ENCODE results near the gene TMEM259. TPM values are rescaled to one million over a fixed set of nuclear protein-coding genes. Genes with fewer than 3 reads are reported as not detected.

Gene TMEM259
- total and polyA plus RNA-seq, 2 of the 13 experiments (the other 11 are each of a cell fraction or from before 2014, with no cell fraction given): 64.7 to 164 TPM

GRCh38 chr19:1066251-1066747 lies 45.4 kb upstream of the TMEM259 start (continued):
- TF ChIP-seq, protein P1, sequence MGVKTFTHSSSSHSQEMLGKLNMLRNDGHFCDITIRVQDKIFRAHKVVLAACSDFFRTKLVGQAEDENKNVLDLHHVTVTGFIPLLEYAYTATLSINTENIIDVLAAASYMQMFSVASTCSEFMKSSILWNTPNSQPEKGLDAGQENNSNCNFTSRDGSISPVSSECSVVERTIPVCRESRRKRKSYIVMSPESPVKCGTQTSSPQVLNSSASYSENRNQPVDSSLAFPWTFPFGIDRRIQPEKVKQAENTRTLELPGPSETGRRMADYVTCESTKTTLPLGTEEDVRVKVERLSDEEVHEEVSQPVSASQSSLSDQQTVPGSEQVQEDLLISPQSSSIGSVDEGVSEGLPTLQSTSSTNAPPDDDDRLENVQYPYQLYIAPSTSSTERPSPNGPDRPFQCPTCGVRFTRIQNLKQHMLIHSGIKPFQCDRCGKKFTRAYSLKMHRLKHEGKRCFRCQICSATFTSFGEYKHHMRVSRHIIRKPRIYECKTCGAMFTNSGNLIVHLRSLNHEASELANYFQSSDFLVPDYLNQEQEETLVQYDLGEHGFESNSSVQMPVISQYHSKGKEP (CRISPR knock-in tag; IDR thresholded peaks at IDR 0.05): no peak
- TF ChIP-seq ZSCAN9 (CRISPR knock-in tag; IDR thresholded peaks at IDR 0.05; ENCODE audit: borderline replicate concordance): no peak
- peak; percentile 94 for TF ChIP-seq TEAD3 (CRISPR knock-in tag; optimal IDR thresholded peaks at IDR 0.05; ENCODE audit: borderline replicate concordance)
- TF ChIP-seq SRSF1 (optimal IDR thresholded peaks at IDR 0.05; ENCODE audit: low read depth, low read length): peak; percentile 11
- TF ChIP-seq TBX3 (IDR thresholded peaks at IDR 0.05; ENCODE audit: borderline replicate concordance): no peak
- no peak for TF ChIP-seq MLLT10 (CRISPR knock-in tag; IDR thresholded peaks at IDR 0.05)
- TF ChIP-seq, protein P2, sequence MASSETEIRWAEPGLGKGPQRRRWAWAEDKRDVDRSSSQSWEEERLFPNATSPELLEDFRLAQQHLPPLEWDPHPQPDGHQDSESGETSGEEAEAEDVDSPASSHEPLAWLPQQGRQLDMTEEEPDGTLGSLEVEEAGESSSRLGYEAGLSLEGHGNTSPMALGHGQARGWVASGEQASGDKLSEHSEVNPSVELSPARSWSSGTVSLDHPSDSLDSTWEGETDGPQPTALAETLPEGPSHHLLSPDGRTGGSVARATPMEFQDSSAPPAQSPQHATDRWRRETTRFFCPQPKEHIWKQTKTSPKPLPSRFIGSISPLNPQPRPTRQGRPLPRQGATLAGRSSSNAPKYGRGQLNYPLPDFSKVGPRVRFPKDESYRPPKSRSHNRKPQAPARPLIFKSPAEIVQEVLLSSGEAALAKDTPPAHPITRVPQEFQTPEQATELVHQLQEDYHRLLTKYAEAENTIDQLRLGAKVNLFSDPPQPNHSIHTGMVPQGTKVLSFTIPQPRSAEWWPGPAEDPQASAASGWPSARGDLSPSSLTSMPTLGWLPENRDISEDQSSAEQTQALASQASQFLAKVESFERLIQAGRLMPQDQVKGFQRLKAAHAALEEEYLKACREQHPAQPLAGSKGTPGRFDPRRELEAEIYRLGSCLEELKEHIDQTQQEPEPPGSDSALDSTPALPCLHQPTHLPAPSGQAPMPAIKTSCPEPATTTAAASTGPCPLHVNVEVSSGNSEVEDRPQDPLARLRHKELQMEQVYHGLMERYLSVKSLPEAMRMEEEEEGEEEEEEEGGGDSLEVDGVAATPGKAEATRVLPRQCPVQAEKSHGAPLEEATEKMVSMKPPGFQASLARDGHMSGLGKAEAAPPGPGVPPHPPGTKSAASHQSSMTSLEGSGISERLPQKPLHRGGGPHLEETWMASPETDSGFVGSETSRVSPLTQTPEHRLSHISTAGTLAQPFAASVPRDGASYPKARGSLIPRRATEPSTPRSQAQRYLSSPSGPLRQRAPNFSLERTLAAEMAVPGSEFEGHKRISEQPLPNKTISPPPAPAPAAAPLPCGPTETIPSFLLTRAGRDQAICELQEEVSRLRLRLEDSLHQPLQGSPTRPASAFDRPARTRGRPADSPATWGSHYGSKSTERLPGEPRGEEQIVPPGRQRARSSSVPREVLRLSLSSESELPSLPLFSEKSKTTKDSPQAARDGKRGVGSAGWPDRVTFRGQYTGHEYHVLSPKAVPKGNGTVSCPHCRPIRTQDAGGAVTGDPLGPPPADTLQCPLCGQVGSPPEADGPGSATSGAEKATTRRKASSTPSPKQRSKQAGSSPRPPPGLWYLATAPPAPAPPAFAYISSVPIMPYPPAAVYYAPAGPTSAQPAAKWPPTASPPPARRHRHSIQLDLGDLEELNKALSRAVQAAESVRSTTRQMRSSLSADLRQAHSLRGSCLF (CRISPR knock-in tag; IDR thresholded peaks at IDR 0.05; ENCODE audit: borderline replicate concordance): no peak
- TF ChIP-seq ZNF562 (CRISPR knock-in tag; IDR thresholded peaks at IDR 0.05; ENCODE audit: borderline replicate concordance): no peak
- TF ChIP-seq ERF (CRISPR knock-in tag; IDR thresholded peaks at IDR 0.05): no peak
- no peak for TF ChIP-seq RARG (CRISPR knock-in tag; IDR thresholded peaks at IDR 0.05; ENCODE audit: low read depth)
- no peak for TF ChIP-seq ZNF234 (CRISPR knock-in tag; conservative IDR thresholded peaks at IDR 0.05)
- TF ChIP-seq ZNF101 (CRISPR knock-in tag; IDR thresholded peaks at IDR 0.05; ENCODE audit: borderline replicate concordance, low read depth): no peak
- TF ChIP-seq FOXM1 (CRISPR knock-in tag; IDR thresholded peaks at IDR 0.05): no peak
- TF ChIP-seq ZNF224 (CRISPR knock-in tag; IDR thresholded peaks at IDR 0.05): no peak
- no peak for TF ChIP-seq ZNF768 (CRISPR knock-in tag; IDR thresholded peaks at IDR 0.05)
- no peak; the same call in 1 of the 2 replicates for TF ChIP-seq ZNF253 (CRISPR knock-in tag; IDR thresholded peaks at IDR 0.05; ENCODE audit: borderline replicate concordance)
- no peak for TF ChIP-seq BORCS8-MEF2B (CRISPR knock-in tag; IDR thresholded peaks at IDR 0.05)
- TF ChIP-seq HDAC1 (CRISPR knock-in tag; IDR thresholded peaks at IDR 0.05): no peak
- no peak for TF ChIP-seq RFX5 (IDR thresholded peaks at IDR 0.05; ENCODE audit: low read depth, low read length)
- no peak for TF ChIP-seq ATAD3A (CRISPR knock-in tag; IDR thresholded peaks at IDR 0.05)
- TF ChIP-seq ZNF747 (CRISPR knock-in tag; IDR thresholded peaks at IDR 0.05; ENCODE audit: borderline replicate concordance): peak; percentile 72; the same call in 1 of the 2 replicates
- TF ChIP-seq ZNF629 (CRISPR knock-in tag; conservative IDR thresholded peaks at IDR 0.05): peak; percentile 54
- no peak; the same call in 1 of the 2 replicates for TF ChIP-seq NKX3-1 (CRISPR knock-in tag; IDR thresholded peaks at IDR 0.05)
- no peak for TF ChIP-seq ZNF143 (CRISPR knock-in tag; IDR thresholded peaks at IDR 0.05)
- TF ChIP-seq, protein P3, sequence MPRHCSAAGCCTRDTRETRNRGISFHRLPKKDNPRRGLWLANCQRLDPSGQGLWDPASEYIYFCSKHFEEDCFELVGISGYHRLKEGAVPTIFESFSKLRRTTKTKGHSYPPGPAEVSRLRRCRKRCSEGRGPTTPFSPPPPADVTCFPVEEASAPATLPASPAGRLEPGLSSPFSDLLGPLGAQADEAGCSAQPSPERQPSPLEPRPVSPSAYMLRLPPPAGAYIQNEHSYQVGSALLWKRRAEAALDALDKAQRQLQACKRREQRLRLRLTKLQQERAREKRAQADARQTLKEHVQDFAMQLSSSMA (CRISPR knock-in tag; IDR thresholded peaks at IDR 0.05): no peak

Data from HepG2 (cell line).